GM12801 (cell line): ENCODE results near the gene NR3C1.

ENCODE experiments used
- CTCF ChIP-seq: IDR thresholded peaks from one replicate; pipeline ENCODE4 v1.5.1; 2011; ENCODE audit warnings: control low read depth; ENCODE audit not compliant: insufficient read length; ENCODE audit errors: extremely low read depth

NR3C1 gene

DNA sequence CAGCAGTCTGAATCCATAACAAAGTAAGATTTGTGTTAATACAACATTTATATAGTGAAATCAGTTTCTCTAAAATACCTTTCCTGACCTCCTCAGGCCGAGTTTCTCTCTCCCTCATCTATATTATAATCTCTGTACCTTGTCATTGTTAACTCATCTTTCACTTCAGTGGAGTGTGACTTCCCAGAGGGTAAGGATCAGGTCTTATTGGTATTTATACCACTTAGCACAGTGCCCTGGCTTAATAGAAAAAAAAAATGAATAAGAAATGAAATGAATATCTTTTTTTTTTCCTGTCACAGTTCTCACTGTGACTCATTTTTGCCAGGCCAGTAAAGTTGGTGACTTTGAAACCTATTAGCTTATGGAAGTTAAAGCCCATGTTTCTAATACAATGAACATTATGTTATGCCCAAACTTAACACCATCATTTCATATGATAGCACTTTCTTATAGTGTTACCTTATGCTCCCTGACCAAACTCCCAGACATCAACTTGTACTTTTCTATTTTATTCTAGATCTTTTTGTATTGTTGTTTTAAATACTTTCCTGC lies 90.1 kb downstream of the NR3C1 start:
- TF ChIP-seq CTCF: no peak

GRCh38 chr5:143312822-143313221 lies 90.7 kb downstream of the NR3C1 start:
- TF ChIP-seq CTCF: no peak

DNA sequence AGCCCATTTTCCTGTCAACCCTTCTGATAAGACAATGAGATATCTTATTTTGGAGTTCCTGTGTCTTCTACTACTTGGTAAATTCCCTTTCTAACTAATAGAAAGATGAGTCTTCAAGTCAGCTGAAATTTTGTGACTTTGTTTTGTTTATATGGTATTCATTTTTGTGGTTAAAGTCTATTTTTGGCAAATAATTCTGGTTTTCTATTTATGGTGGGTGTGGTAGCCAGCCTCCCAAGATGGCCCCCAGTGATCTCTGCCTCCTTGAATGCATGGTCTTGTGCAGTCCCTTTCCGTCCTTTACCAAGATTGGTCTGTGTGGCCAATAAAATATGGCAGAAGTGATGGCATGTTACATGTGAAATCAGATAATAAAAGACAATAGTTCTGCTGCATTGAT lies 91.5 kb downstream of the NR3C1 start:
- TF ChIP-seq CTCF: no peak

- TF ChIP-seq CTCF: no peak
These were observed 92.1 kb downstream of the NR3C1 start for GRCh38 chr5:143311428-143311827.

GRCh38 chr5:143309661-143310431 lies 93.6 kb downstream of the NR3C1 start:
- no peak for TF ChIP-seq CTCF

DNA sequence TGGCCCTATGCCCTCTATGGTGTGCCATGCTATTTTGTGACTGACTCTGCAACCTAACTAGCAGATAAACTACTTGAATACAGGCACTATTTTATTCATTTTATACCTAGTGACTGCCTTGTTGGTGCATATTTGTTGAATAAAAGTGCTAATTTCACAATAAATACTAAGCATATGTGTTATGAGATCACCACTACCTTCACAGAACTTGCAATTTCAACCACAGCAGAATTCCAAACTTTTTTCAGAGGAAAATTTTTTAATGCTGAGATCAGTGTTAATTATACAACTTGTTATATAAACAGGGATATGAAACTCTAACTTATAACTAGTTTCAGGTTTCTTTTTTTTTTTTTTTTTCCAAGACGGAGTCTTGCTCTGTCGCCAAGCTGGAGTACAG lies 94.8 kb downstream of the NR3C1 start:
- no peak for TF ChIP-seq CTCF

DNA sequence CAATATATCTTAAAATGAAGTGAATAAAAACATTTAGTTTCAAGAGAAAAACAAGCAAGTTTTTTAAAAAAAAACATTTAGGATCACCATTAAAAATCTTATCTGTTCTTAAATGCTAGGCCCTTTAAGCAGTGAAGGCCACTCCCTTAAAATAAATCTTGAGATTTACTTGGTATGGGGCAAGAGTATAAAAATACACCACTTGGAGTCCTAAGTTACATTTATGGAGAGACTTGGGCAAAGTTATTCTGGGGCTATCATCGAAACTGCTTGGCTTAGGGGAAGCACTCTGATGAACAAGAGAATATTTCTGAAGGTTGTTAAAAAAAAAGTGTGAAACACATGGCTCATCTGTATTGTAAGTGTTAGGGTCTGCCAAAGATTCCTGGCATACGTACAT lies 97.4 kb downstream of the NR3C1 start:
- TF ChIP-seq CTCF: no peak
